Midbrain (tissue), 1 donor: Measurements from ENCODE around the gene FALEC.

ENCODE experiments used
- DNase-seq: peaks from one replicate; lab custom pipeline; 2025; lab: John Stamatoyannopoulos, UW

Gene FALEC

GRCh38 chr1:150515328-150516049 is at the start of gene FALEC:
Gene FALEC, plus strand, starts transcription at chr1:150515752.
- peak; percentile 96 for DNase-seq

GRCh38 chr1:150466964-150467363 is 48.6 kb upstream of the FALEC start:
- DNase-seq, result no peak

GRCh38 chr1:150469291-150469690 is 46.3 kb upstream of the FALEC start:
- no peak for DNase-seq

GRCh38 chr1:150472601-150473200 is 42.9 kb upstream of the FALEC start:
- no peak for DNase-seq

GRCh38 chr1:150473659-150474058 is 41.9 kb upstream of the FALEC start:
- DNase-seq, result no peak

GRCh38 chr1:150474869-150475268 is 40.7 kb upstream of the FALEC start:
- DNase-seq, result no peak

- no peak for DNase-seq
Observed at GRCh38 chr1:150476754-150477153, 38.8 kb upstream of the FALEC start.

- no peak for DNase-seq
Observed at GRCh38 chr1:150477320-150477719, 38.2 kb upstream of the FALEC start.

- DNase-seq, result no peak
Observed at GRCh38 chr1:150477733-150478132, 37.8 kb upstream of the FALEC start.

- DNase-seq, result no peak
Observed at GRCh38 chr1:150479370-150479769, 36.2 kb upstream of the FALEC start.

- no peak for DNase-seq
Observed at GRCh38 chr1:150479927-150480352, 35.6 kb upstream of the FALEC start.

- DNase-seq, result no peak
Observed at GRCh38 chr1:150484431-150484830, 31.1 kb upstream of the FALEC start.

- DNase-seq, result no peak
Observed at GRCh38 chr1:150484861-150485260, 30.7 kb upstream of the FALEC start.

GRCh38 chr1:150486966-150487762 is 28.4 kb upstream of the FALEC start, which contains the start of gene TARS2:
Gene TARS2, plus strand, starts transcription at chr1:150487419. Its CDS starts 32 bp downstream, at chr1:150487451.
- peak; percentile 96 for DNase-seq

- no peak for DNase-seq
Observed at GRCh38 chr1:150487763-150488115, 27.8 kb upstream of the FALEC start.

- no peak for DNase-seq
Observed at GRCh38 chr1:150493175-150493574, 22.4 kb upstream of the FALEC start.

GRCh38 chr1:150498342-150498741 is 17.2 kb upstream of the FALEC start:
- DNase-seq, result no peak

- DNase-seq, result no peak
Observed at GRCh38 chr1:150505431-150505830, 10.1 kb upstream of the FALEC start.

- no peak for DNase-seq
Observed at GRCh38 chr1:150507912-150508864, 7.4 kb upstream of the FALEC start, which contains the start of gene ECM1. Gene ECM1, plus strand, starts transcription at chr1:150508109. Its CDS starts 101 bp downstream, at chr1:150508210.

- no peak for DNase-seq
Observed at GRCh38 chr1:150508982-150509381, 6.6 kb upstream of the FALEC start.

GRCh38 chr1:150511551-150511950 is 4.0 kb upstream of the FALEC start:
- no peak for DNase-seq
